Measurements from ENCODE around the gene HPGDS.
"Not testable (repeated sequence)": the region's sequence is repeated elsewhere in the genome, so short reads cannot be mapped to it uniquely, and the experiment has no call there.

The HPGDS gene

GRCh38 chr4:94307231-94307871 lies 35.3 kb downstream of the HPGDS start:
- no peak for DNase-seq

- DNase-seq: no peak
Measured at GRCh38 chr4:94306713-94307112, 35.9 kb downstream of the HPGDS start.

GRCh38 chr4:94305466-94306225 lies 37.0 kb downstream of the HPGDS start:
- DNase-seq: no peak

- no peak for DNase-seq
Measured at GRCh38 chr4:94304365-94304971, 38.2 kb downstream of the HPGDS start.

GRCh38 chr4:94302191-94302590 lies 40.4 kb downstream of the HPGDS start:
- DNase-seq: no peak

GRCh38 chr4:94298725-94299252 lies 43.8 kb downstream of the HPGDS start:
- no peak for DNase-seq

GRCh38 chr4:94295473-94295872 lies 47.2 kb downstream of the HPGDS start:
- DNase-seq: not testable (repeated sequence)

- not testable (repeated sequence) for DNase-seq
Measured at GRCh38 chr4:94293981-94294380, 48.7 kb downstream of the HPGDS start.

- DNase-seq: no peak
Measured at GRCh38 chr4:94290245-94290644, 52.4 kb downstream of the HPGDS start.

GRCh38 chr4:94285666-94286065 lies 57.0 kb downstream of the HPGDS start:
- no peak for DNase-seq

- DNase-seq: no peak
Measured at GRCh38 chr4:94284889-94285288, 57.7 kb downstream of the HPGDS start.

- DNase-seq: no peak
Measured at GRCh38 chr4:94278781-94279180, 63.9 kb downstream of the HPGDS start.

GRCh38 chr4:94277534-94277933 lies 65.1 kb downstream of the HPGDS start:
- DNase-seq: no peak

- no peak for DNase-seq
Measured at GRCh38 chr4:94276204-94276603, 66.4 kb downstream of the HPGDS start.

- no peak for DNase-seq
Measured at GRCh38 chr4:94274912-94275311, 67.7 kb downstream of the HPGDS start.

- no peak for DNase-seq
Measured at GRCh38 chr4:94271248-94271647, 71.4 kb downstream of the HPGDS start.

- DNase-seq: no peak
Measured at GRCh38 chr4:94267037-94267436, 75.6 kb downstream of the HPGDS start.

- DNase-seq: no peak
Measured at GRCh38 chr4:94262163-94263016, 80.2 kb downstream of the HPGDS start.

- DNase-seq: no peak
Measured at GRCh38 chr4:94256828-94257227, 85.8 kb downstream of the HPGDS start.

GRCh38 chr4:94256144-94256783 lies 86.4 kb downstream of the HPGDS start:
- no peak for DNase-seq

GRCh38 chr4:94253036-94253435 lies 89.6 kb downstream of the HPGDS start:
- DNase-seq: no peak

GRCh38 chr4:94251094-94251493 lies 91.5 kb downstream of the HPGDS start:
- DNase-seq: no peak
